DND-41 (cell line): ENCODE data around the gene MECP2.

Experiments used
- ATAC-seq: fragments of 200-7000 bp; cut with Tn5 transposase; 3 replicates; pipeline ENCODE4 v1.9.1; 2021; ENCODE audit warnings: low read depth; ENCODE audit not compliant: insufficient read depth
- DNase-seq: peaks from one replicate; pipeline ENCODE4 v3.0.0-alpha.2; 2020
- H2AFZ ChIP-seq: 2 replicates; pipeline ENCODE4 v1.6.0; 2012; ENCODE audit warnings: low read depth, low read length
- H3K27ac ChIP-seq: 2 replicates; pipeline ENCODE4 v1.5.1; 2012; ENCODE audit warnings: low read length, inconsistent platforms
- H3K27me3 ChIP-seq: fragments of 200-600 bp; sonication (generic); 2 replicates; pipeline ENCODE4 v1.6.0; 2012; ENCODE audit warnings: low read length, mild to moderate bottlenecking, inconsistent platforms; ENCODE audit not compliant: insufficient read depth, poor library complexity
- H3K36me3 ChIP-seq: 2 replicates; pipeline ENCODE4 v1.5.1; 2012; ENCODE audit warnings: low read length, inconsistent platforms; ENCODE audit not compliant: insufficient read depth
- H3K4me1 ChIP-seq: 2 replicates; pipeline ENCODE4 v1.5.1; 2012; ENCODE audit warnings: mild to moderate bottlenecking, low read length; ENCODE audit not compliant: insufficient read depth
- H3K4me2 ChIP-seq: 2 replicates; pipeline ENCODE4 v1.6.0; 2012; ENCODE audit warnings: mild to moderate bottlenecking, moderate library complexity, low read length, inconsistent platforms; ENCODE audit not compliant: insufficient read depth
- H3K4me3 ChIP-seq, 2 experiments: fragments of 200-600 bp in 1 of 2; shearing (Covaris generic) in 1 of 2; 2 replicates each; pipeline ENCODE4 v1.5.1; 2012 to 2016; ENCODE audit warnings: inconsistent platforms in 2 of 2, low read length in 2 of 2, mild to moderate bottlenecking in 2 of 2, low read depth in 1 of 2, moderate library complexity in 1 of 2
- H3K79me2 ChIP-seq: 2 replicates; pipeline ENCODE4 v1.6.0; 2012; ENCODE audit warnings: low read length, inconsistent platforms; ENCODE audit not compliant: insufficient read depth
- H3K9ac ChIP-seq: 2 replicates; pipeline ENCODE4 v1.6.0; 2012; ENCODE audit warnings: low read depth, mild to moderate bottlenecking, inconsistent platforms, low read length, moderate library complexity
- H3K9me3 ChIP-seq: 2 replicates; pipeline ENCODE4 v1.5.1; 2012; ENCODE audit warnings: low read length, moderate library complexity, mild to moderate bottlenecking, inconsistent platforms; ENCODE audit not compliant: insufficient read depth, severe bottlenecking
- H4K20me1 ChIP-seq: 2 replicates; pipeline ENCODE4 v1.6.0; 2012; ENCODE audit warnings: low read length; ENCODE audit not compliant: insufficient read depth
- EZH2 ChIP-seq: IDR thresholded peaks from 3 replicates; pipeline ENCODE4 v1.6.1; 2012; ENCODE audit warnings: borderline replicate concordance, low read depth, mild to moderate bottlenecking, moderate library complexity, low read length, inconsistent platforms; ENCODE audit not compliant: severe bottlenecking
- TF ChIP-seq, protein P1 (sequence below): IDR thresholded peaks from 2 replicates; pipeline ENCODE4 v1.5.1; 2012; ENCODE audit warnings: borderline replicate concordance, low read length, moderate library complexity, mild to moderate bottlenecking; ENCODE audit not compliant: poor library complexity, severe bottlenecking; ENCODE audit errors: extremely low read depth

MECP2 gene

GRCh38 chrX:154043003-154043763 lies 54.3 kb downstream of the MECP2 start:
- H3K9me3 ChIP-seq, result no peaks in the 10 kb centered on the region
- H2AFZ ChIP-seq, result no peak overlapping the region
- TF ChIP-seq EZH2, result no peak
- TF ChIP-seq, protein P1, sequence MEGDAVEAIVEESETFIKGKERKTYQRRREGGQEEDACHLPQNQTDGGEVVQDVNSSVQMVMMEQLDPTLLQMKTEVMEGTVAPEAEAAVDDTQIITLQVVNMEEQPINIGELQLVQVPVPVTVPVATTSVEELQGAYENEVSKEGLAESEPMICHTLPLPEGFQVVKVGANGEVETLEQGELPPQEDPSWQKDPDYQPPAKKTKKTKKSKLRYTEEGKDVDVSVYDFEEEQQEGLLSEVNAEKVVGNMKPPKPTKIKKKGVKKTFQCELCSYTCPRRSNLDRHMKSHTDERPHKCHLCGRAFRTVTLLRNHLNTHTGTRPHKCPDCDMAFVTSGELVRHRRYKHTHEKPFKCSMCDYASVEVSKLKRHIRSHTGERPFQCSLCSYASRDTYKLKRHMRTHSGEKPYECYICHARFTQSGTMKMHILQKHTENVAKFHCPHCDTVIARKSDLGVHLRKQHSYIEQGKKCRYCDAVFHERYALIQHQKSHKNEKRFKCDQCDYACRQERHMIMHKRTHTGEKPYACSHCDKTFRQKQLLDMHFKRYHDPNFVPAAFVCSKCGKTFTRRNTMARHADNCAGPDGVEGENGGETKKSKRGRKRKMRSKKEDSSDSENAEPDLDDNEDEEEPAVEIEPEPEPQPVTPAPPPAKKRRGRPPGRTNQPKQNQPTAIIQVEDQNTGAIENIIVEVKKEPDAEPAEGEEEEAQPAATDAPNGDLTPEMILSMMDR, result no peak
- no peaks in the 10 kb centered on the region for H3K4me1 ChIP-seq
- H3K9ac ChIP-seq, result no peak overlapping the region
- no peak overlapping the region for H3K27ac ChIP-seq
- no peak for ATAC-seq
- peaks cover 92% of the 10 kb centered on the region for H3K79me2 ChIP-seq
- DNase-seq, result no peak
- H3K4me3 ChIP-seq, result no peak overlapping the region
- no peaks in the 10 kb centered on the region for H3K27me3 ChIP-seq
- H3K4me2 ChIP-seq, result no peak overlapping the region
- H4K20me1 ChIP-seq, result peaks cover 12% of the 10 kb centered on the region; the same call in 1 of the 2 replicates
- peaks cover 38% of the 10 kb centered on the region for H3K36me3 ChIP-seq

GRCh38 chrX:154040863-154041262 lies 56.7 kb downstream of the MECP2 start:
- H3K9me3 ChIP-seq, result no peaks in the 10 kb centered on the region
- H3K79me2 ChIP-seq, result peaks cover 89% of the 10 kb centered on the region
- no peak overlapping the region for H3K27ac ChIP-seq
- H3K4me3 ChIP-seq, result no peak overlapping the region
- H3K4me2 ChIP-seq, result no peak overlapping the region
- H3K4me1 ChIP-seq, result no peaks in the 10 kb centered on the region
- ATAC-seq, result no peak
- H3K36me3 ChIP-seq, result peaks cover 30% of the 10 kb centered on the region
- no peaks in the 10 kb centered on the region for H3K27me3 ChIP-seq
- H2AFZ ChIP-seq, result no peak overlapping the region
- TF ChIP-seq EZH2, result no peak
- TF ChIP-seq, protein P1, result no peak
- H3K9ac ChIP-seq, result no peak overlapping the region
- H4K20me1 ChIP-seq, result peaks cover 16% of the 10 kb centered on the region; the same call in 1 of the 2 replicates
- no peak for DNase-seq

- no peak overlapping the region for H2AFZ ChIP-seq
- H3K79me2 ChIP-seq, result peaks cover 89% of the 10 kb centered on the region
- H3K36me3 ChIP-seq, result peaks cover 30% of the 10 kb centered on the region
- ATAC-seq (no peak), DNase-seq (no peak)
- H3K27me3 ChIP-seq, result no peaks in the 10 kb centered on the region
- H3K4me1 ChIP-seq, result no peaks in the 10 kb centered on the region
- no peaks in the 10 kb centered on the region for H3K9me3 ChIP-seq
- no peak for TF ChIP-seq EZH2
- TF ChIP-seq, protein P1, result no peak
- H3K27ac ChIP-seq, result no peak overlapping the region
- H3K9ac ChIP-seq, result no peak overlapping the region
- no peak overlapping the region for H3K4me3 ChIP-seq
- H4K20me1 ChIP-seq, result peaks cover 17% of the 10 kb centered on the region; the same call in 1 of the 2 replicates
- no peak overlapping the region for H3K4me2 ChIP-seq
These were observed 57.2 kb downstream of the MECP2 start for GRCh38 chrX:154040307-154040756.
